NCI-H2081 treated with DMSO at 0.1 percent for 48 hours (cell line): ENCODE measurements around the gene FLACC1.
"Not testable (repeated sequence)": the region's sequence is repeated elsewhere in the genome, so short reads cannot be mapped to it uniquely, and the experiment has no call there.

Experiments used
- DNase-seq: peaks from one replicate; lab custom pipeline; 2025; lab: John Stamatoyannopoulos, UW

The FLACC1 gene

DNA sequence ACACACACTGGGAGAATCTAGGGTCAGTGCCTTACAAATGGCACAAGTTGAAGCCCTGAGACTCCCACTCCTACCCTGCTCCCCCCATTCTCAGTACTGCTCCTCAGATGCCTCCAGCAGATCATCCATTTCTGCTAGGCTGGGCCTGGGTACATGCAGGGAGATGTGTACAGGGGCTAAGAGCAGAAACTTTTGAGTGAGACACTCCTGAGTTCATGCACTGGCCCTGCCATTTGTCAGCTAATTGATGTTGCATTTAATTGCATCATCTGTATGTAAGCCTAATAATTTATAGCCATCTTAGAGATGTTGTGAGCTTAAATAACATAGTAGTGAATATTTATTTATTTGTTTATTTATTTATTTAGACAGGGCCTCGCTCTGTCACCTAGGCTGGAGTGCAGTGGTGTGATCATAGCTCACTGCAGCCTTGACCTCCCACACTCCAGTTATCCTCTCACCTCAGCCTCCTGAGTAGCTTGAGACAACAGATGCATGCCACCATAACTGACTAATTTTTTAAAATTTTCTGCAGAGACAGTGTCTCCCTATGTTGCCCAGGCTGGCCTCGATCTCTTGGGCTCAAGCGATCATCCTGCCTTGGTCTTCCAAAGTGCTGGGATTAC is 101.6 kb downstream of the FLACC1 start:
- no peak for DNase-seq

DNA sequence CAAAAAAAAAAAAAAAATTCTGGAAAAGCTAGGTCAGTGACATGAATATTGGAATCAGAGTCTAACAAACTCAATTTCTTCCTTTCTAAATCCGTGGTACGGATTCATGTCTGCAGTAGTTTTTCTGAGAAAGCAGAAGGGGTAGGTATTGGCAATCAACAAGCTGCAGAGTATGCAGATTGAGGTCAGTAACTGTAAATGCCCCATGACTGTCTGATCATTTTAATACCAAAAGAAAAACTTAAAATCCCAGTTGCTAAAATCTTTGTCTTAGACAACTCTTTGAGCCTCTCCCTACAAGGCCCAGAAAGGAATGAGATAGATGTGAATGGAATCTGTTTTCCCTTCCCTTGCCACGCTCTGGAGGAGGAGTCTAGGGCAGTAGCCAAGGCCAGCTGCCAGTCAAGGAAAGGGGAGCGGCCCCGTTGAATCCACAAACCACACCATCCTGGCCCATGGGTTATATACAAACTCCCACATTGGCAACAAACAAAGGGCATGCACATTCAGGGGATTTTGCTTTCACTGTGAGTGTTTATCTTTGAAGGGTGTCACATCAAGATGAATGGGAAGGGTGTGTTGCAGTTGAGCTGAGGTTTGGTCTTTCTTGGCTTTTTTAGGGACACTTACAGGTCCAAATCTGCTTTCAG is 102.9 kb downstream of the FLACC1 start:
- no peak for DNase-seq

DNA sequence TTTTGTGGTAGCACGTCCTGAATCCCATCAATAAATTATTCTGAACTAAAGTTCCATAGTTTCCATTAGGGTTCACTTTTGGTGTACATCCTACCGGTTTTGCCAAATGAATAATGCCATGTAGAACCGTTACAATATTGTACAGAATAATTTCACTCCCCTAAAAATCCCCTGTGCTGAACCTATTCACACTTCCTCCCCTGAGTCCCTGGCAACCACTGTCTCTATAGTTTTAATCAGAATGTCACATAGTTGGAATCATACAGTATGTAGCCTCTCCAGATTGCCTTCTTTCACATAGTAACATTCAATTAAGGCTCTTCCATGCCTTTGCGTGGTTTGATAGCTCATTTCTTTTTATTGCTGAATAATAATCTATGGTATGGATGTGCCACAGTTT is 106.4 kb downstream of the FLACC1 start:
- DNase-seq: no peak

- no peak for DNase-seq
Observed at GRCh38 chr2:201249889-201250288, 107.3 kb downstream of the FLACC1 start.

DNA sequence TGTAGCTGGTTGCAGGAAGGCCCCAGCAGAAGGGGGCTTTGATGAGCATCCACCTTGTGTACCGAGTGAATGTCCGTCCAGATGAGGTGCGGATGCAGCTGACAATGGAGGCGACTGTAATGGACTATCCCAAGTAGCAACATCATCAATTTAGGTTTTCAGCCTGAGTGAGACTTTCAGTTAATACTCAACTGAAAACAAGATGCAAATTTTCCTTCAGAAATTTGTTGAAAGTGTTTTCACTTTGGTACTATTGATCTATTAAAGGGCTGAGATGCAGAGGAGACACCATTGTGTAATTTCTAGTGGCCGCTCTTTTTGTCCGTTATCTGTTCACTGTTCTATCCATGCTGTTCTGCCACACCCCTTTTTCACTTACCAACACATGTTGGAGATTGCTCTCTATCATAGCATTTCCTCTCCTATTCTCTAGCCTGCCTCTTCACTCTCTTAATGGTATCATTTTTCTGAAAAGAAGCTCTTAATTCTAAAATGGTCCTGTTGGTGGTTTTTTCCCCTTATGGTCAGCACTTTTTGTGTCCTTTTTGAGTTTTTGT is 108.8 kb downstream of the FLACC1 start:
- no peak for DNase-seq

DNA sequence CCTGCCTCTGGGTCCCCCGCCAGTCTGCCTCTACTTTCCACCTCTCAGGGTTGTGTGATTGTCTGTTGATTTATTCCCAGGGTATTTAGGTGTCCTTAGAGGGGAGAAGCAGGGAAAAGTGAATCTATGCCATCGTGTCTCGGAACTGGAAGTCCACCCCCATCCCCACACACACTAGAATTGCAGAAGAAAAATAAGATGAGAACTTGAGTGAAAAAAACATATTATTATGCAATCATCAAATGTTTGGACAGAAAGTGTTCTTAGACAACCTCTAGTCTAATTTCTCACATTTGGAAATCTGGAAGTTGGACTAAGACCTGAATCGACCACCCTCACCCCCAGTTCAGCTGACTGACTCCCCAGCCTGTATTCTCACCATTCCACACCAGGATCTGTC is 110.9 kb downstream of the FLACC1 start:
- no peak for DNase-seq

GRCh38 chr2:201244829-201245228 is 112.3 kb downstream of the FLACC1 start:
- no peak for DNase-seq

DNA sequence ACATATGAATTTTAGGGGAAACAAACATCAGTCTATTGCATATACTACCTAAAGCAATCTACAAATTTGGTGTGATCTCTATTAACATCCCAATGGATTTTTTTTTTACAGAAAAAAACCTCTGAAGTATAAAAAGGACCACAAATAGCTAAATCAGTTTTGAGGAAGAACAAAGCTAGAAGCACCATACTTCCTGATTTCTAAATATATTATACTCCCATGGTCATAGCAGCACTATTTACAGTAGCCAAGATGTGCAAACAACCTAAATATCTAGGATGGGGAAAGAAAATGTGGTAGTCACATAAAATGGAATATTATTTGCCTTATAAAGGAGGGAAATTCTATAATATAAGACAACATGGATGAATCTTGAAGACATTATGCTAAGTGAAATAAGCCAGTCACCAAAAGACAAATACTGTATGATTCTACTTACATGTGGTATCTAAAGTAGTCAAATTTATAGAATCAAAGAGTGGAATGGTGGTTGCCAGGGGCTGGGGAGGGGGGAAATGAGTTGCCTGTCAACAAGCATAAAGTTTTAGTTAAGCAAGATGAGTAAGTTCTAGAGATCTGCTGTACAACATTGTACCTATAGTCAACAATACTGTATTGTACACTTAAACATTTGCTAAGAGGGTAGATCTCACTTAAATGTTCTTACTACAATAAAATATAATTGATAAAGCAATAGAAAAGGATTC is 114.4 kb downstream of the FLACC1 start:
- DNase-seq: no peak

DNA sequence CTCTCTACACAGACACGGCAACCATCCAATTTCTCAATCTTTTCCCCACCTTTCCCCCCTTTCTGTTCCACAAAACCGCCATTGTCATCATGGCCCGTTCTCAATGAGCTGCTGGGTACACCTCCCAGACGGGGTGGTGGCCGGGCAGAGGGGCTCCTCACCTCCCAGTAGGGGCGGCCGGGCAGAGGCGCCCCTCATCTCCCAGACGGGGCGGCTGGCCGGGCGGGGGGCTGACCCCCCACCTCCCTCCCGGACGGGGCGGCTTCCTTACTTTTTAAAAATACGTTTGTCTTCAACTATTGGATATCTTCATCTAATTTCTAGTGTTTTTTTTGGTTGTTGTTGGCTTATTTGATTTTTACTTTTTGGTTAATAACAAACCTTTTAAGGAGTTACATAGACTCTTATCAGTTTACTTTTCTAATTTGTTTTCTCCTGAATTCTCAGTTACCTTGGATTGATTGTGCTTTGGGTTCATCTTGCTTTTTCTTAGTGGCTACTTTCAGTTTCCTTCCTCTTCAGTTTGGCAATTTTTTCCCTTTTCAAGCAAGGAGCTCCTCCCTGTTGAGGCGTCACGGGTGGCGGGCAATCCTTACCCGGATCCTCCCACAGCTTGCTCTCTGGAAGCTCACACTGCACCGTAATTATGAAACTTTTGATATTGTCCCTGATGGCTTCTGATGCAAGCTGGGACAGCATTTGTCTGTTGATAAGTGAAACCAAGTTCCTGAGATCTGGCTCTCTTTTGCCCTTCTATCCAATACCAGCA is 117.8 kb downstream of the FLACC1 start:
- DNase-seq: not testable (repeated sequence)
